ENCODE data around the gene TMEM120A.

- TF ChIP-seq CTCF (IDR thresholded peaks at IDR 0.05) (no peak), EZH2 (IDR thresholded peaks at IDR 0.05) (no peak), EZH2phosphoT487 (IDR thresholded peaks at IDR 0.05) (no peak)
These were observed 12.7 kb downstream of the TMEM120A start for GRCh38 chr7:75981453-75982305.

Data from neural progenitor cell (in vitro differentiated cells).